Activated CD4-positive, alpha-beta T cell treated with anti-CD3 and anti-CD28 coated beads for 24 hours (primary cell): ENCODE data around the gene ALPK3.

Source experiments
- DNase-seq, 2 donors: peaks; one replicate each; pipeline ENCODE4 v3.0.0-alpha.2; 2020; ENCODE audit warnings: low read depth in 2 of 2

The ALPK3 gene, protein sequence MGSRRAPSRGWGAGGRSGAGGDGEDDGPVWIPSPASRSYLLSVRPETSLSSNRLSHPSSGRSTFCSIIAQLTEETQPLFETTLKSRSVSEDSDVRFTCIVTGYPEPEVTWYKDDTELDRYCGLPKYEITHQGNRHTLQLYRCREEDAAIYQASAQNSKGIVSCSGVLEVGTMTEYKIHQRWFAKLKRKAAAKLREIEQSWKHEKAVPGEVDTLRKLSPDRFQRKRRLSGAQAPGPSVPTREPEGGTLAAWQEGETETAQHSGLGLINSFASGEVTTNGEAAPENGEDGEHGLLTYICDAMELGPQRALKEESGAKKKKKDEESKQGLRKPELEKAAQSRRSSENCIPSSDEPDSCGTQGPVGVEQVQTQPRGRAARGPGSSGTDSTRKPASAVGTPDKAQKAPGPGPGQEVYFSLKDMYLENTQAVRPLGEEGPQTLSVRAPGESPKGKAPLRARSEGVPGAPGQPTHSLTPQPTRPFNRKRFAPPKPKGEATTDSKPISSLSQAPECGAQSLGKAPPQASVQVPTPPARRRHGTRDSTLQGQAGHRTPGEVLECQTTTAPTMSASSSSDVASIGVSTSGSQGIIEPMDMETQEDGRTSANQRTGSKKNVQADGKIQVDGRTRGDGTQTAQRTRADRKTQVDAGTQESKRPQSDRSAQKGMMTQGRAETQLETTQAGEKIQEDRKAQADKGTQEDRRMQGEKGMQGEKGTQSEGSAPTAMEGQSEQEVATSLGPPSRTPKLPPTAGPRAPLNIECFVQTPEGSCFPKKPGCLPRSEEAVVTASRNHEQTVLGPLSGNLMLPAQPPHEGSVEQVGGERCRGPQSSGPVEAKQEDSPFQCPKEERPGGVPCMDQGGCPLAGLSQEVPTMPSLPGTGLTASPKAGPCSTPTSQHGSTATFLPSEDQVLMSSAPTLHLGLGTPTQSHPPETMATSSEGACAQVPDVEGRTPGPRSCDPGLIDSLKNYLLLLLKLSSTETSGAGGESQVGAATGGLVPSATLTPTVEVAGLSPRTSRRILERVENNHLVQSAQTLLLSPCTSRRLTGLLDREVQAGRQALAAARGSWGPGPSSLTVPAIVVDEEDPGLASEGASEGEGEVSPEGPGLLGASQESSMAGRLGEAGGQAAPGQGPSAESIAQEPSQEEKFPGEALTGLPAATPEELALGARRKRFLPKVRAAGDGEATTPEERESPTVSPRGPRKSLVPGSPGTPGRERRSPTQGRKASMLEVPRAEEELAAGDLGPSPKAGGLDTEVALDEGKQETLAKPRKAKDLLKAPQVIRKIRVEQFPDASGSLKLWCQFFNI (N-terminal part only)

DNA sequence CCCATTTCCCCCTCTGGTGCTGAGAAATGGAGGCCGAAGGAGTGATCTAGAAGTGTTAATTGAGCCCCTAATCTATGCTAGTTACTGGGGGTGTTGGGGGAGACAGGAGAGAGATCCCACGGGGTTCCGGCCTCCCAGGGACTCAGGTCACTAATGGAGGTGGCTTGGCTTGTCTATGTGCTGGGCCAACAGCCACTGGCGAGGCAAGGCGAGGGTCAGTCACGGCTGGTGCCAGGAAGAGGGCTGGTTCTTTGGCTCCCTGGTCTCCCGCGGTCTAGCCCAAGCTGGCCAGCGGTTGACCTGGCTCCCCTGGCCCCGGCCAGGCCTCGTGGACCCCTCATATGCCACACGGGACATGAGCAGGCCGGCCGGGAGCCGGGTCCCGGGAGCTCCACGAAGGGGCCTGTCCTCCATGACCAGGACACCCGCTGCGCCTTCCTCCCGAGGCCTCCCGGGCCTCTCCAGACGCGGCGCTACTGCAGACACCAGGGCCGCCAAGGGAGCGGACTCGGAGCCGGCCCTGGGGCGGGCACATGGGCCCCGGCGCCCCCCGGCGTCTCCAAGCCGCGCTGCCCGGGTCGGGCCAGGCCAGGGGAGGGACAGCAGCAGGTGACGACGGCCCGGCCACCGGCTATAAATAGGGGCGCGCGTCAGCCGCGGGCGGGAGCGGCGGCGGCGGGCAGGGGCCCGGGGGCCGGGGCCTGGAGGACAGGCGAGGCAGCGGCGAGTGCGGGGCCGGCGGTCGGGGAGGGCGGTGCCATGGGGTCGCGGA lies at the start of gene ALPK3:
Gene ALPK3, plus strand, starts transcription at position 663 of the 772 bp plus-strand sequence. Its CDS starts 97 bp downstream, at position 760.
- DNase-seq, result no peak

- DNase-seq, result no peak
Observed at GRCh38 chr15:84772031-84772430, 45.1 kb upstream of the ALPK3 start.

- no peak for DNase-seq
Observed at GRCh38 chr15:84772467-84772866, 44.7 kb upstream of the ALPK3 start.

GRCh38 chr15:84773716-84774115 lies 43.4 kb upstream of the ALPK3 start:
- DNase-seq, result no peak

DNA sequence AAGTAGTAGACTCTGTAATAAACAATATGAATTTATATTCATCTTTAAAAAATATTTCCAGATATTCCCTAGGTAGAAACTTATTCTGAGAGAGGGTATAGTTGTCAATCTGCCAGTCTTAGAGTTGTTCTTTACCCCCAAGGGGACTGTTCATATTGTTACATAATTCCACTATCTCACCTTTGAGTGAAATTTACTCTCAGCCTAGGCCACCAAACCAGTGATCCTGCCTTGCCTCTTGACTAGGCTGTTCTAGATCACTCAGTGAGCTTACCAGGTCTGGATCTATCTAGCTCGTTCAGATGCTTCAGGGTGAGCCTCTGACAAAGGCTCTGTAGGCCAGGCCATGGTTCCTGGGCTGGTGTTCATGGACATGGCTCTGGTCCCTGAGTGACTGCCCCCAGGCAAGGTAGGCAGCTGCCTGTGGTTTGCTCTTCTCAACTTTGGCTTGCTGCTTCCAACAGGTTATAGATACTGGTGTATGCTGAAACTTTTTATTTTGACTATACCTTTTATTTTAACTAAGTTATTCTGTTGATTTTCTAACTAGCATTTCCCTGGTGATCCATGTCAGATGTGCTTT lies 41.2 kb upstream of the ALPK3 start:
- DNase-seq, result no peak

- DNase-seq, result no peak
Observed at GRCh38 chr15:84778194-84778593, 39.0 kb upstream of the ALPK3 start.

- DNase-seq, result no peak
Observed at GRCh38 chr15:84780492-84780891, 36.7 kb upstream of the ALPK3 start.

GRCh38 chr15:84781495-84781894 lies 35.7 kb upstream of the ALPK3 start:
- DNase-seq, result no peak

GRCh38 chr15:84782346-84782745 lies 34.8 kb upstream of the ALPK3 start:
- DNase-seq, result no peak

DNA sequence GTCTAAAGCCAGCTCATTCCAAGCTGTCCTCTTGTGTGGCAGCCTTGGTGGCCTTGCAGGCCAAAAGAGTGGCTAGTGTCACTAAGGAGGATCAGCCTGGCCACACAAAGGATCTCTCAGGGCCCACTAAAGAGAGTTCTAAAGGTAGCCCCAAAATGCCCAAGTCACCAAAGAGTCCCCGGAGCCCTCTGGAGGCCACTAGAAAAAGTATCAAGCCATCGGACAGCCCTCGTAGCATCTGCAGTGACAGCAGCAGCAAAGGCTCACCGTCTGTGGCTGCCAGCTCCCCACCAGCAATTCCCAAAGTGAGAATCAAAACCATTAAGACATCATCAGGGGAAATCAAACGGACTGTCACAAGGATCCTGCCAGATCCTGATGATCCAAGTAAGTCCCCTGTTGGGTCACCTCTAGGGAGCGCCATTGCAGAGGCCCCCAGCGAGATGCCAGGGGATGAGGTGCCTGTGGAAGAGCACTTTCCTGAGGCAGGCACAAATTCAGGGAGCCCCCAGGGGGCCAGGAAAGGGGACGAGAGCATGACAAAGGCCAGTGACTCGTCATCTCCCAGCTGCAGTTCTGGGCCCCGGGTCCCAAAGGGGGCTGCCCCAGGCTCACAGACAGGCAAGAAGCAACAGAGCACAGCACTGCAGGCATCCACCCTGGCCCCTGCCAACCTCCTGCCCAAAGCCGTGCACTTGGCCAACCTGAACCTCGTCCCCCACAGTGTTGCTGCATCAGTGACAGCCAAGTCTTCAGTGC lies 33.5 kb upstream of the ALPK3 start:
- no peak for DNase-seq

DNA sequence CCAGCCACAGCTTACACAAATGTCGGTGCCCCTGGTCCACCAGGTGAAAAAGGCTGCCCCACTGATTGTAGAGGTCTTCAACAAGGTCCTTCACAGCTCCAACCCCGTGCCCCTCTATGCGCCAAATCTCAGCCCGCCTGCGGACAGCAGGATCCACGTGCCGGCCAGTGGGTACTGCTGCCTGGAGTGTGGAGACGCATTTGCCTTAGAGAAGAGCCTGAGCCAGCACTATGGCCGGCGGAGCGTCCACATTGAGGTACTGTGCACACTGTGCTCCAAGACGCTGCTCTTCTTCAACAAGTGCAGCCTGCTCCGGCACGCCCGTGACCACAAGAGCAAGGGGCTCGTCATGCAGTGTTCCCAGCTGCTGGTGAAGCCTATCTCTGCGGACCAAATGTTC lies 32.9 kb upstream of the ALPK3 start:
- no peak for DNase-seq

GRCh38 chr15:84785053-84785452 lies 32.1 kb upstream of the ALPK3 start:
- no peak for DNase-seq

GRCh38 chr15:84788500-84788899 lies 28.7 kb upstream of the ALPK3 start:
- DNase-seq, result no peak

GRCh38 chr15:84789762-84790161 lies 27.4 kb upstream of the ALPK3 start:
- DNase-seq, result no peak

GRCh38 chr15:84790676-84791075 lies 26.5 kb upstream of the ALPK3 start:
- DNase-seq, result no peak

DNA sequence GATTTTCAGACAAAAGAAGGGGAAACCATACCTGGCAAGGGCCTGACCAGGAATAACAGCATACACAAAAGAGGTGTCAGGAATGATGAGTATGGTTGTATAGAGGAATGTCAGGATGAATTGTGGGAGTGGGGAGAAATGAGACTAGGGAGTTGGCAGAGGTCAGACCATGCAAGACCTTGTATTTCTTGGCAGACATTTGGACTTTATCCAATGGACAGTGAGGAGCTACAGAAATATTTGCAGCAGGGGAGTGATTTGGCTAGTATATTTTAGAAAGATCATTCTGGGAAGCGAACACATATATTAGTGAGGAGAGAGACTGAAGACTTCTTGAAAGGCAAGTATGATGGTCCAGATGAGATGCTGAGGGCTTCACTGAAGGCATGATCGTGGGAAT lies 25.4 kb upstream of the ALPK3 start:
- no peak for DNase-seq

- DNase-seq, result no peak
Observed at GRCh38 chr15:84793431-84794161, 23.6 kb upstream of the ALPK3 start.

- DNase-seq, result no peak
Observed at GRCh38 chr15:84794162-84794547, 23.0 kb upstream of the ALPK3 start.

- DNase-seq, result no peak
Observed at GRCh38 chr15:84795186-84795585, 22.0 kb upstream of the ALPK3 start.
